GM23338 (cell line): Measurements from ENCODE around the gene RALGPS1. TPM values are rescaled to one million over a fixed set of nuclear protein-coding genes. Genes with fewer than 3 reads are reported as not detected.

Experiments
- ATAC-seq: fragments of 200-7000 bp; cut with Tn5 transposase; 3 replicates; pipeline ENCODE4 v1.9.1; 2020
- DNase-seq: peaks from one replicate; pipeline ENCODE4 v3.0.0-alpha.2; 2015; ENCODE audit warnings: low spot score
- H2AFZ ChIP-seq: fragments of 200-600 bp; sonication (generic); 2 replicates; pipeline ENCODE4 v1.8.0; 2016; ENCODE audit warnings: antibody characterized with exemption, mild to moderate bottlenecking, moderate library complexity
- H3F3A ChIP-seq: fragments of 200-600 bp; sonication (generic); replicated peaks from 2 replicates; pipeline ENCODE4 v1.8.0; 2017; ENCODE audit warnings: antibody characterized with exemption, mixed run types, low read depth
- H3K27ac ChIP-seq: fragments of 200-600 bp; sonication (generic); 2 replicates; pipeline ENCODE4 v1.6.1; 2016; ENCODE audit warnings: low read depth
- H3K27me3 ChIP-seq: fragments of 200-600 bp; sonication (generic); 2 replicates; pipeline ENCODE4 v1.8.0; 2016; ENCODE audit warnings: mild to moderate bottlenecking, mixed run types, moderate library complexity; ENCODE audit not compliant: insufficient read depth
- H3K36me3 ChIP-seq: fragments of 200-600 bp; sonication (generic); 2 replicates; pipeline ENCODE4 v1.8.0; 2016; ENCODE audit warnings: mild to moderate bottlenecking; ENCODE audit not compliant: insufficient read depth
- H3K4me1 ChIP-seq: fragments of 200-600 bp; sonication (generic); 2 replicates; pipeline ENCODE4 v1.8.0; 2016; ENCODE audit warnings: mild to moderate bottlenecking, moderate library complexity; ENCODE audit not compliant: insufficient read depth
- H3K4me2 ChIP-seq: fragments of 200-600 bp; sonication (generic); 2 replicates; pipeline ENCODE4 v1.7.1; 2017; ENCODE audit warnings: mixed run types
- H3K4me3 ChIP-seq: fragments of 200-600 bp; sonication (generic); 2 replicates; pipeline ENCODE4 v1.6.1; 2016; ENCODE audit warnings: mixed run types
- H3K79me2 ChIP-seq: fragments of 200-600 bp; sonication (generic); replicated peaks from 2 replicates; pipeline ENCODE4 v1.8.0; 2017; ENCODE audit warnings: mild to moderate bottlenecking; ENCODE audit not compliant: insufficient read depth
- H3K9me2 ChIP-seq: fragments of 200-600 bp; sonication (generic); 2 replicates; pipeline ENCODE4 v1.8.0; 2017; ENCODE audit not compliant: insufficient read depth
- H4K20me1 ChIP-seq: fragments of 200-600 bp; sonication (generic); replicated peaks from 2 replicates; pipeline ENCODE4 v1.8.0; 2017; ENCODE audit warnings: mild to moderate bottlenecking; ENCODE audit not compliant: insufficient read depth
- H3K27ac Mint-ChIP-seq: 2 replicates; pipeline ENCODE4 v1.8.0; 2020; ENCODE audit warnings: inconsistent platforms, mild to moderate bottlenecking, moderate library complexity, mixed read lengths
- H3K27me3 Mint-ChIP-seq: 3 replicates; pipeline ENCODE4 v1.8.0; 2022; ENCODE audit warnings: low read depth, mild to moderate bottlenecking, moderate library complexity, mixed read lengths, inconsistent platforms; ENCODE audit not compliant: insufficient read depth, poor library complexity
- H3K36me3 Mint-ChIP-seq: 3 replicates; pipeline ENCODE4 v1.8.0; 2021; ENCODE audit warnings: low read depth, mild to moderate bottlenecking, inconsistent platforms, moderate library complexity, mixed read lengths
- H3K4me1 Mint-ChIP-seq: 3 replicates; pipeline ENCODE4 v1.8.0; 2020; ENCODE audit warnings: mild to moderate bottlenecking, inconsistent platforms, mixed read lengths
- H3K4me3 Mint-ChIP-seq: 3 replicates; pipeline ENCODE4 v1.8.0; 2021; ENCODE audit warnings: moderate library complexity, mild to moderate bottlenecking, inconsistent platforms, mixed read lengths
- H3K9me3 Mint-ChIP-seq: 3 replicates; pipeline ENCODE4 v1.8.0; 2020; ENCODE audit warnings: moderate library complexity, mild to moderate bottlenecking, inconsistent platforms, mixed read lengths
- CTCF ChIP-seq, 2 experiments: fragments of 200-600 bp in 1 of 2; sonication (generic) in 1 of 2; conservative IDR thresholded peaks; 2 replicates each; pipeline versions ENCODE4 v1.5.1 to v1.6.1; 2016 to 2017; ENCODE audit warnings: antibody characterized with exemption in 2 of 2, low read depth in 2 of 2, mild to moderate bottlenecking in 2 of 2, moderate library complexity in 1 of 2
- ETS1 ChIP-seq: IDR thresholded peaks from 2 replicates; pipeline ENCODE4 v1.6.1; 2016; ENCODE audit warnings: antibody characterized with exemption
- EZH2 ChIP-seq: fragments of 200-600 bp; sonication (generic); IDR thresholded peaks from one replicate; pipeline ENCODE4 v1.8.0; 2017; ENCODE audit warnings: antibody characterized with exemption, mild to moderate bottlenecking, low read depth; ENCODE audit not compliant: unreplicated experiment
- EZH2phosphoT487 ChIP-seq: fragments of 200-600 bp; sonication (generic); IDR thresholded peaks from one replicate; pipeline ENCODE4 v1.8.1; 2018; ENCODE audit warnings: antibody characterized with exemption; ENCODE audit not compliant: unreplicated experiment
- JUNB ChIP-seq: IDR thresholded peaks from one replicate; pipeline ENCODE4 v1.6.1; 2016; ENCODE audit warnings: antibody characterized with exemption; ENCODE audit not compliant: unreplicated experiment
- NANOG ChIP-seq: IDR thresholded peaks from 2 replicates; pipeline ENCODE4 v1.6.1; 2016; ENCODE audit warnings: antibody characterized with exemption, borderline replicate concordance
- POLR2AphosphoS5 ChIP-seq: IDR thresholded peaks from 2 replicates; pipeline ENCODE4 v1.6.1; 2016; ENCODE audit warnings: antibody characterized with exemption, low read depth
- STAT1 ChIP-seq: IDR thresholded peaks from one replicate; pipeline ENCODE4 v1.6.1; 2016; ENCODE audit warnings: antibody characterized with exemption; ENCODE audit not compliant: unreplicated experiment
- ZNF331 ChIP-seq: fragments of 250-450 bp; sonication (Bioruptor Pico); IDR thresholded peaks from 2 replicates; pipeline ENCODE4 v1.5.0; 2020; ENCODE audit warnings: low read depth, mild to moderate bottlenecking, moderate library complexity
- polyA plus RNA-seq: library from polyadenylated mRNA; unstranded; fragments of >200 nt; fragmentation: Nextera tagmentation; extraction: Ambion mirVana; gene quantifications from 2 replicates; pipeline ENCODE4 v1.2.1, GENCODE V29; 2016
- total RNA-seq: library from RNA; depleted of rRNA; stranded (reverse); fragments of >200 nt; shearing (Covaris generic); gene quantifications from 2 replicates; pipeline ENCODE4 v1.2.3, GENCODE V29; 2014
- TF ChIP-seq, protein P1 (sequence below): IDR thresholded peaks from one replicate; pipeline ENCODE4 v1.6.1; 2018; ENCODE audit warnings: antibody characterized with exemption; ENCODE audit not compliant: unreplicated experiment

Gene RALGPS1
- total and polyA plus RNA-seq, 2 experiments from 2014 or later, result 18.2 to 57.1 TPM

DNA sequence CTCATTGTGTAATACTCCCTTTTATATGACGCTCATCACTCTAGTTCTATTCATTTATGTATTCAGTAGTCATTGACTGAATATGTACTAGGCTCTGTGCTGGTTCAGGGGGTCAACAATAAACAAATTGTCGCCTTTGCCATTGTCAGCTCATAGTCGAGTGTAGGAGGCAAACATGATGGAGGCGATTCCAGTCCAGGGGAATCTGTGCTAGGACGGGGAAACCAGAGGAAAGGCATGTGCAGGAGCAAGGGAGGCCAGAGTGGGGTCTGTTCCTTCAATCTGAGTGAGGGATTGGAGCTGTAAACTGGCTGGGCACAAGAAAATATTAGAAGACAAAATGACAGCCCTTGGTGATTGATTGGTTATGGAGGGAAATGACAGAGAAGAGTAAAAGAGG lies 123.9 kb downstream of the RALGPS1 start (continued):
- TF ChIP-seq CTCF (conservative IDR thresholded peaks at IDR 0.05; ENCODE audit: low read depth in 2 of 2) (no peak), ETS1 (no peak), STAT1 (no peak), EZH2phosphoT487 (no peak), POLR2AphosphoS5 (no peak), ZNF331 (CRISPR knock-in tag) (no peak), NANOG (no peak)

GRCh38 chr9:127039492-127039891 lies 124.9 kb downstream of the RALGPS1 start:
- Mint-ChIP-seq H3K9me3 (no peaks in the 10 kb centered on the region), H3K27me3 (peaks cover 2% of the 10 kb centered on the region), H3K27ac (no peak overlapping the region), H3K4me1 (no peaks in the 10 kb centered on the region), H3K36me3 (no peaks in the 10 kb centered on the region), H3K4me3 (no peak overlapping the region)
- Histone ChIP-seq H2AFZ (no peak overlapping the region), H3K4me3 (no peak overlapping the region), H3K4me2 (no peak overlapping the region), H4K20me1 (peaks cover 4% of the 10 kb centered on the region; the same call in 1 of the 2 replicates), H3F3A (no peaks in the 10 kb centered on the region), H3K27me3 (no peaks in the 10 kb centered on the region), H3K79me2 (no peaks in the 10 kb centered on the region), H3K27ac (no peak overlapping the region), H3K4me1 (no peaks in the 10 kb centered on the region), H3K36me3 (no peaks in the 10 kb centered on the region), H3K9me2 (no peaks in the 10 kb centered on the region)
- TF ChIP-seq CTCF (conservative IDR thresholded peaks at IDR 0.05; ENCODE audit: low read depth in 2 of 2), result no peak
- no peak for ATAC-seq
- no peak for DNase-seq

DNA sequence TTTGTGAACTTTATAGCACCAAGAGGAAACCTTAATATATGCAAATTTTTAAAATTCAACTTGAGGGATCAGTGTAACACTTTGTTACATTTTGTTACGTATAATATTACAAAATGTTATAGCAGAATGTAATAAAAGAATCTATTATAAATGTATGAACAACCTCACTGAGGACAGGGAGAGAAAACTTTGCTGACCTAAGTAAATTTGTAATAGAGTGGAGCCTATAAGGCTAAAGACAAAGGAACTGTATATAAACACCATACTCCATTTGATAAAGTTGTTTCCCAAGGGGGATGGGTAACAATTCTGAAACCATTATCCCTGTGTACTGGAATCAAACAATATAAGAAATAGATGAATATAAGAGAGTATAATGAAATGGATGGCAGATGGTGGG lies 130.6 kb downstream of the RALGPS1 start:
- no peaks in the 10 kb centered on the region for H3F3A ChIP-seq
- no peaks in the 10 kb centered on the region for H3K4me1 ChIP-seq
- no peak overlapping the region for H3K27ac Mint-ChIP-seq
- no peak for TF ChIP-seq STAT1
- no peak for TF ChIP-seq ZNF331 (CRISPR knock-in tag)
- no peak for TF ChIP-seq EZH2
- TF ChIP-seq POLR2AphosphoS5, result no peak
- TF ChIP-seq NANOG, result no peak
- no peak for TF ChIP-seq CTCF (conservative IDR thresholded peaks at IDR 0.05; ENCODE audit: low read depth in 2 of 2)
- TF ChIP-seq, protein P1, sequence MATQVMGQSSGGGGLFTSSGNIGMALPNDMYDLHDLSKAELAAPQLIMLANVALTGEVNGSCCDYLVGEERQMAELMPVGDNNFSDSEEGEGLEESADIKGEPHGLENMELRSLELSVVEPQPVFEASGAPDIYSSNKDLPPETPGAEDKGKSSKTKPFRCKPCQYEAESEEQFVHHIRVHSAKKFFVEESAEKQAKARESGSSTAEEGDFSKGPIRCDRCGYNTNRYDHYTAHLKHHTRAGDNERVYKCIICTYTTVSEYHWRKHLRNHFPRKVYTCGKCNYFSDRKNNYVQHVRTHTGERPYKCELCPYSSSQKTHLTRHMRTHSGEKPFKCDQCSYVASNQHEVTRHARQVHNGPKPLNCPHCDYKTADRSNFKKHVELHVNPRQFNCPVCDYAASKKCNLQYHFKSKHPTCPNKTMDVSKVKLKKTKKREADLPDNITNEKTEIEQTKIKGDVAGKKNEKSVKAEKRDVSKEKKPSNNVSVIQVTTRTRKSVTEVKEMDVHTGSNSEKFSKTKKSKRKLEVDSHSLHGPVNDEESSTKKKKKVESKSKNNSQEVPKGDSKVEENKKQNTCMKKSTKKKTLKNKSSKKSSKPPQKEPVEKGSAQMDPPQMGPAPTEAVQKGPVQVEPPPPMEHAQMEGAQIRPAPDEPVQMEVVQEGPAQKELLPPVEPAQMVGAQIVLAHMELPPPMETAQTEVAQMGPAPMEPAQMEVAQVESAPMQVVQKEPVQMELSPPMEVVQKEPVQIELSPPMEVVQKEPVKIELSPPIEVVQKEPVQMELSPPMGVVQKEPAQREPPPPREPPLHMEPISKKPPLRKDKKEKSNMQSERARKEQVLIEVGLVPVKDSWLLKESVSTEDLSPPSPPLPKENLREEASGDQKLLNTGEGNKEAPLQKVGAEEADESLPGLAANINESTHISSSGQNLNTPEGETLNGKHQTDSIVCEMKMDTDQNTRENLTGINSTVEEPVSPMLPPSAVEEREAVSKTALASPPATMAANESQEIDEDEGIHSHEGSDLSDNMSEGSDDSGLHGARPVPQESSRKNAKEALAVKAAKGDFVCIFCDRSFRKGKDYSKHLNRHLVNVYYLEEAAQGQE, result no peak
- TF ChIP-seq JUNB, result no peak

More for the DNA sequence above, 130.6 kb downstream of the RALGPS1 start:
- Histone ChIP-seq H4K20me1 (peaks cover 4% of the 10 kb centered on the region; the same call in 1 of the 2 replicates), H3K36me3 (no peaks in the 10 kb centered on the region), H2AFZ (no peak overlapping the region), H3K4me3 (no peak overlapping the region), H3K9me2 (no peaks in the 10 kb centered on the region), H3K4me2 (no peak overlapping the region), H3K79me2 (no peaks in the 10 kb centered on the region), H3K27me3 (no peaks in the 10 kb centered on the region), H3K27ac (no peak overlapping the region)
- Mint-ChIP-seq H3K4me1 (no peaks in the 10 kb centered on the region), H3K4me3 (no peak overlapping the region), H3K36me3 (no peaks in the 10 kb centered on the region), H3K27me3 (peaks cover 4% of the 10 kb centered on the region), H3K9me3 (no peaks in the 10 kb centered on the region)
- no peak for DNase-seq
- ATAC-seq, result no peak
